H9 (cell line): Measurements from ENCODE around the gene MUS81. TPM values are rescaled to one million over a fixed set of nuclear protein-coding genes. Genes with fewer than 3 reads are reported as not detected.

Experiments
- DNase-seq: peaks from one replicate; pipeline ENCODE4 v3.0.0-alpha.2; 2017
- H2AFZ ChIP-seq: one replicate; pipeline ENCODE4 v1.6.1; 2013; ENCODE audit warnings: mild to moderate bottlenecking, low read length, control low read depth, moderate library complexity
- H2AK5ac ChIP-seq: 2 replicates; pipeline ENCODE4 v1.6.1; 2013; ENCODE audit warnings: low read length, control low read depth, mixed read lengths; ENCODE audit not compliant: insufficient read length
- H2BK120ac ChIP-seq: one replicate; pipeline ENCODE4 v1.6.1; 2013; ENCODE audit warnings: low read depth, mild to moderate bottlenecking, low read length, control low read depth, inconsistent platforms; ENCODE audit not compliant: poor library complexity, severe bottlenecking
- H2BK12ac ChIP-seq: 2 replicates; pipeline ENCODE4 v1.6.1; 2013; ENCODE audit warnings: low read length, control low read depth, mixed read lengths, low read depth; ENCODE audit not compliant: insufficient read length
- H2BK15ac ChIP-seq: 2 replicates; pipeline ENCODE4 v1.6.1; 2013; ENCODE audit warnings: low read depth, low read length, control low read depth
- H2BK20ac ChIP-seq: one replicate; pipeline ENCODE4 v1.6.1; 2013; ENCODE audit warnings: low read depth, mild to moderate bottlenecking, low read length, control low read depth, inconsistent platforms; ENCODE audit not compliant: poor library complexity, severe bottlenecking
- H2BK5ac ChIP-seq: 2 replicates; pipeline ENCODE4 v1.6.1; 2013; ENCODE audit warnings: low read length, control low read depth, mixed read lengths; ENCODE audit not compliant: insufficient read length
- H3K14ac ChIP-seq: 2 replicates; pipeline ENCODE4 v1.6.1; 2013; ENCODE audit warnings: low read length, control low read depth; ENCODE audit not compliant: insufficient read depth
- H3K18ac ChIP-seq: 2 replicates; pipeline ENCODE4 v1.6.1; 2013; ENCODE audit warnings: low read depth, mild to moderate bottlenecking, mixed read lengths, low read length, control low read depth; ENCODE audit not compliant: insufficient read length
- H3K23ac ChIP-seq: 2 replicates; pipeline ENCODE4 v1.6.1; 2013; ENCODE audit warnings: low read length, control low read depth, mixed read lengths, low read depth; ENCODE audit not compliant: insufficient read length
- H3K23me2 ChIP-seq: 2 replicates; pipeline ENCODE4 v1.6.1; 2013; ENCODE audit warnings: low read depth, mild to moderate bottlenecking, mixed read lengths, low read length, control low read depth; ENCODE audit not compliant: insufficient read length, poor library complexity, severe bottlenecking
- H3K27ac ChIP-seq: 2 replicates; pipeline ENCODE4 v1.5.1; 2013; ENCODE audit warnings: low read length, control low read depth, mixed read lengths, low read depth; ENCODE audit not compliant: insufficient read length
- H3K27me3 ChIP-seq: 2 replicates; pipeline ENCODE4 v1.6.1; 2013; ENCODE audit warnings: low read length, control low read depth, inconsistent platforms; ENCODE audit not compliant: insufficient read depth
- H3K4ac ChIP-seq: 2 replicates; pipeline ENCODE4 v1.6.1; 2013; ENCODE audit warnings: low read depth, mild to moderate bottlenecking, control low read depth, inconsistent platforms, low read length, moderate library complexity
- H3K4me1 ChIP-seq: 2 replicates; pipeline ENCODE4 v1.6.1; 2013; ENCODE audit warnings: low read length, control low read depth, inconsistent platforms; ENCODE audit not compliant: insufficient read depth
- H3K4me2 ChIP-seq: 2 replicates; pipeline ENCODE4 v1.6.1; 2013; ENCODE audit warnings: low read length, control low read depth, mixed read lengths; ENCODE audit not compliant: insufficient read length, insufficient read depth
- H3K56ac ChIP-seq: 2 replicates; pipeline ENCODE4 v1.6.1; 2013; ENCODE audit warnings: low read depth, mild to moderate bottlenecking, mixed read lengths, low read length, control low read depth; ENCODE audit not compliant: insufficient read length
- H3K79me1 ChIP-seq: 2 replicates; pipeline ENCODE4 v1.6.1; 2013; ENCODE audit warnings: low read depth, mild to moderate bottlenecking, moderate library complexity, low read length, control low read depth, inconsistent platforms; ENCODE audit not compliant: insufficient read depth, poor library complexity, severe bottlenecking
- H3K79me2 ChIP-seq: 2 replicates; pipeline ENCODE4 v1.6.1; 2013; ENCODE audit warnings: low read length, control low read depth, inconsistent platforms; ENCODE audit not compliant: insufficient read depth
- H3K9ac ChIP-seq: 2 replicates; pipeline ENCODE4 v1.6.1; 2013; ENCODE audit warnings: low read length, control low read depth, mixed read lengths; ENCODE audit not compliant: insufficient read length; ENCODE audit errors: extremely low read depth
- H3K9me3 ChIP-seq: one replicate; pipeline ENCODE4 v1.6.1; 2013; ENCODE audit warnings: low read depth, low read length, inconsistent platforms; ENCODE audit not compliant: control insufficient read depth
- H3T11ph ChIP-seq: one replicate; pipeline ENCODE4 v1.6.1; 2013; ENCODE audit warnings: mild to moderate bottlenecking, low read length, control low read depth, inconsistent platforms
- H4K20me1 ChIP-seq: one replicate; pipeline ENCODE4 v1.6.1; 2013; ENCODE audit not compliant: control insufficient read depth, insufficient read length, insufficient read depth
- H4K5ac ChIP-seq: 2 replicates; pipeline ENCODE4 v1.6.1; 2013; ENCODE audit warnings: low read depth, mild to moderate bottlenecking, mixed read lengths, low read length, control low read depth; ENCODE audit not compliant: insufficient read length
- H4K8ac ChIP-seq: replicated peaks from 2 replicates; pipeline ENCODE4 v1.6.1; 2013; ENCODE audit warnings: low read length, control low read depth, mixed read lengths, low read depth; ENCODE audit not compliant: insufficient read length
- H4K91ac ChIP-seq: 2 replicates; pipeline ENCODE4 v1.6.1; 2013; ENCODE audit warnings: low read depth, mild to moderate bottlenecking, moderate library complexity, mixed read lengths, low read length, control low read depth; ENCODE audit not compliant: insufficient read length
- H3K27ac Mint-ChIP-seq, 3 experiments: 2 replicates in 2 of 3; 3 replicates in 1 of 3; pipeline ENCODE4 v1.8.0; 2020 to 2021; ENCODE audit warnings: mixed read lengths in 3 of 3, mild to moderate bottlenecking in 1 of 3, moderate library complexity in 1 of 3
- H3K27me3 Mint-ChIP-seq: 2 replicates; pipeline ENCODE4 v1.8.0; 2021; ENCODE audit warnings: low read depth, mild to moderate bottlenecking, moderate library complexity, mixed read lengths
- H3K36me3 Mint-ChIP-seq, 3 experiments: 2 replicates in 2 of 3; 3 replicates in 1 of 3; pipeline ENCODE4 v1.8.0; 2020 to 2021; ENCODE audit warnings: low read depth in 3 of 3, mixed read lengths in 3 of 3; ENCODE audit not compliant: insufficient read depth in 1 of 3
- H3K4me1 Mint-ChIP-seq, 2 experiments: 2 replicates each; pipeline ENCODE4 v1.8.0; 2020; ENCODE audit warnings: mixed read lengths in 2 of 2
- H3K4me3 Mint-ChIP-seq, 2 experiments: 2 replicates in 1 of 2; 3 replicates in 1 of 2; pipeline ENCODE4 v1.8.0; 2020 to 2021; ENCODE audit warnings: mild to moderate bottlenecking in 2 of 2, mixed read lengths in 2 of 2, moderate library complexity in 1 of 2
- H3K9me3 Mint-ChIP-seq, 2 experiments: 2 replicates in 1 of 2; 3 replicates in 1 of 2; pipeline ENCODE4 v1.8.0; 2020; ENCODE audit warnings: mild to moderate bottlenecking in 2 of 2, mixed read lengths in 2 of 2, moderate library complexity in 1 of 2
- WGBS: extraction: QIAGEN DNeasy Blood & Tissue Kit; methylation state at CpG from one replicate; pipeline ENCODE4 v1.1.7; 2013; ENCODE audit warnings: missing lambda C conversion rate, low lambda C conversion rate, mixed read lengths; ENCODE audit not compliant: insufficient read length; ENCODE audit errors: extremely low coverage; 5-methylcytosine and 5-hydroxymethylcytosine counted together
- long read RNA-seq: library from polyadenylated mRNA; unstranded; transcript quantifications from one replicate; pipeline ENCODE4 v2.0.0, GENCODE V29; 2020
- total RNA-seq: library from RNA; stranded (reverse); gene quantifications from 2 replicates; pipeline ENCODE4 v1.2.1, GENCODE V29; 2021
- TF ChIP-seq, protein P1 (sequence below): fragments of 200-600 bp; sonication (generic); conservative IDR thresholded peaks from 3 replicates; pipeline ENCODE4 v1.8.0; 2021; ENCODE audit warnings: antibody characterized with exemption, mild to moderate bottlenecking

MUS81 gene, protein sequence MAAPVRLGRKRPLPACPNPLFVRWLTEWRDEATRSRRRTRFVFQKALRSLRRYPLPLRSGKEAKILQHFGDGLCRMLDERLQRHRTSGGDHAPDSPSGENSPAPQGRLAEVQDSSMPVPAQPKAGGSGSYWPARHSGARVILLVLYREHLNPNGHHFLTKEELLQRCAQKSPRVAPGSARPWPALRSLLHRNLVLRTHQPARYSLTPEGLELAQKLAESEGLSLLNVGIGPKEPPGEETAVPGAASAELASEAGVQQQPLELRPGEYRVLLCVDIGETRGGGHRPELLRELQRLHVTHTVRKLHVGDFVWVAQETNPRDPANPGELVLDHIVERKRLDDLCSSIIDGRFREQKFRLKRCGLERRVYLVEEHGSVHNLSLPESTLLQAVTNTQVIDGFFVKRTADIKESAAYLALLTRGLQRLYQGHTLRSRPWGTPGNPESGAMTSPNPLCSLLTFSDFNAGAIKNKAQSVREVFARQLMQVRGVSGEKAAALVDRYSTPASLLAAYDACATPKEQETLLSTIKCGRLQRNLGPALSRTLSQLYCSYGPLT
- total RNA-seq: 45.0 and 49.2 TPM in 2 replicates
- long read RNA-seq, transcript MUS81-202 (16 exons, 1,817 nt): minor isoform, 8 of 259 reads
- long read RNA-seq, transcript MUS81-201 (16 exons, 2,392 nt): major isoform, 115 of 259 reads
- long read RNA-seq, partial matches to known transcripts: 50 of 259 reads
- long read RNA-seq, other reads (novel, unspliced or antisense): 86 of 259 reads

DNA sequence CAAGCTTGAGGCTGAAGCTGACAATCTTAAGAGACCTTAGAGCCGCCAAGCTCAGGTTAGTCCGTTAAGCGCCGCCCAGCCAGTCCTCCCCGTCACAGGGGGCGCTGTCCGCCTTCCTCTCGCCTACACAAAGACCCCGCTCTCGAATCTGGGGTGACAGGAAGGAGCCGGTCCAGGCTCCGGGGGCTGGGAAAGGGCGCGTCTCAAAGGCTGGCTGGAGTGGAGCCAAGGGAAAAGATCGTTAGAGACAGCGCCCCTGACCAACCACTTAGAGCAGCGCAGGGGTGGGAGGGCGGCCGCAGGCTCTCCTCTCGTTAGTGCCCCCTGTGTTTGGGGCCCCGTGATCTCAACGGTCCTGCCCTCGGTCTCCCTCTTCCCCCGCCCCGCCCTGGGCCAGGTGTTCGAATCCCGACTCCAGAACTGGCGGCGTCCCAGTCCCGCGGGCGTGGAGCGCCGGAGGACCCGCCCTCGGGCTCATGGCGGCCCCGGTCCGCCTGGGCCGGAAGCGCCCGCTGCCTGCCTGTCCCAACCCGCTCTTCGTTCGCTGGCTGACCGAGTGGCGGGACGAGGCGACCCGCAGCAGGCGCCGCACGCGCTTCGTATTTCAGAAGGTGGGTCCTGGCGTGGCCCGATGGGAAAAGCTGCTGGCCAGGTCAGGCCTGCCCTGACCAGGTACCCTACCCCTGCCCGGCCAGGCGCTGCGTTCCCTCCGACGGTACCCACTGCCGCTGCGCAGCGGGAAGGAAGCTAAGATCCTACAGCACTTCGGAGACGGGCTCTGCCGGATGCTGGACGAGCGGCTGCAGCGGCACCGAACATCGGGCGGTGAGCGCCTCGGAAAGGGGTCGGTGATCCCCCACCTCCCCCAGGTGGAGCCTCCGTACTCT, at the start of gene MUS81:
MUS81 (plus strand) TSS at position 156 of the 887 bp plus-strand sequence; CDS start at position 477, 321 bp downstream.
- Histone ChIP-seq H2AFZ (no peak within 1 kb of the TSS), H2BK12ac (no peak within 1 kb of the TSS), H2BK120ac (peak within 1 kb of the TSS; percentile 76), H4K91ac (peak within 1 kb of the TSS; percentile 27), H3K9ac (peak within 1 kb of the TSS; percentile 85), H2BK15ac (no peak within 1 kb of the TSS), H3K79me1 (peaks cover under 1% of the 10 kb centered on the region), H3K4me1 (no peaks in the 10 kb centered on the region), H4K5ac (peak within 1 kb of the TSS; percentile 63), H3T11ph (peak within 1 kb of the TSS; percentile 9), H4K20me1 (peaks cover 2% of the 10 kb centered on the region), H3K56ac (no peak within 1 kb of the TSS), H3K27ac (peak within 1 kb of the TSS; percentile 83), H3K18ac (peak within 1 kb of the TSS; percentile 94), H3K27me3 (no peaks in the 10 kb centered on the region), H3K14ac (peak within 1 kb of the TSS; percentile 98), H3K23me2 (peaks cover 25% of the 10 kb centered on the region), H3K4me2 (peak within 1 kb of the TSS; percentile 92), H2AK5ac (no peak within 1 kb of the TSS), H2BK20ac (no peak within 1 kb of the TSS), H2BK5ac (peak within 1 kb of the TSS; percentile 65), H3K79me2 (peaks cover 12% of the 10 kb centered on the region; the same call in 1 of the 2 replicates), H4K8ac (no peak within 1 kb of the TSS), H3K23ac (no peak within 1 kb of the TSS), H3K4ac (peak within 1 kb of the TSS; percentile 61; the same call in 1 of the 2 replicates), H3K9me3 (no peaks in the 10 kb centered on the region)
- H3K27ac Mint-ChIP-seq: peak within 1 kb of the TSS; percentile 96 to 99 (median 99)
- peaks cover 38 to 52% (median 49%) of the 10 kb centered on the region in 3 experiments for H3K36me3 Mint-ChIP-seq
- H3K4me1 Mint-ChIP-seq: peaks cover 29% of the 10 kb centered on the region in 2 experiments
- peak within 1 kb of the TSS; percentile 78 to 93 for H3K4me3 Mint-ChIP-seq
- no peaks in the 10 kb centered on the region for H3K27me3 Mint-ChIP-seq
- WGBS: no CpG with 5 or more reads among the region's 78 CpGs
- DNase-seq: peak; percentile 97
- peaks cover 0 to 3% of the 10 kb centered on the region in 2 experiments; a peak in 1 of 5 replicates for H3K9me3 Mint-ChIP-seq
- TF ChIP-seq, protein P1, sequence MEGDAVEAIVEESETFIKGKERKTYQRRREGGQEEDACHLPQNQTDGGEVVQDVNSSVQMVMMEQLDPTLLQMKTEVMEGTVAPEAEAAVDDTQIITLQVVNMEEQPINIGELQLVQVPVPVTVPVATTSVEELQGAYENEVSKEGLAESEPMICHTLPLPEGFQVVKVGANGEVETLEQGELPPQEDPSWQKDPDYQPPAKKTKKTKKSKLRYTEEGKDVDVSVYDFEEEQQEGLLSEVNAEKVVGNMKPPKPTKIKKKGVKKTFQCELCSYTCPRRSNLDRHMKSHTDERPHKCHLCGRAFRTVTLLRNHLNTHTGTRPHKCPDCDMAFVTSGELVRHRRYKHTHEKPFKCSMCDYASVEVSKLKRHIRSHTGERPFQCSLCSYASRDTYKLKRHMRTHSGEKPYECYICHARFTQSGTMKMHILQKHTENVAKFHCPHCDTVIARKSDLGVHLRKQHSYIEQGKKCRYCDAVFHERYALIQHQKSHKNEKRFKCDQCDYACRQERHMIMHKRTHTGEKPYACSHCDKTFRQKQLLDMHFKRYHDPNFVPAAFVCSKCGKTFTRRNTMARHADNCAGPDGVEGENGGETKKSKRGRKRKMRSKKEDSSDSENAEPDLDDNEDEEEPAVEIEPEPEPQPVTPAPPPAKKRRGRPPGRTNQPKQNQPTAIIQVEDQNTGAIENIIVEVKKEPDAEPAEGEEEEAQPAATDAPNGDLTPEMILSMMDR: peak; percentile 96
